GM23248 (cell line): Measurements from ENCODE around the gene KLF6. TPM values are rescaled to one million over a fixed set of nuclear protein-coding genes. Genes with fewer than 3 reads are reported as not detected.

Experiments
- DNase-seq: peaks from one replicate; pipeline ENCODE4 v3.0.0-alpha.2; 2015
- H2AFZ ChIP-seq: fragments of 200-600 bp; sonication (generic); 2 replicates; pipeline ENCODE4 v1.6.1; 2016; ENCODE audit warnings: antibody characterized with exemption
- H3F3A ChIP-seq: fragments of 200-600 bp; sonication (generic); 2 replicates; pipeline ENCODE4 v1.6.1; 2016; ENCODE audit warnings: mild to moderate bottlenecking, antibody characterized with exemption, mixed run types; ENCODE audit not compliant: insufficient read depth
- H3K27ac ChIP-seq: fragments of 200-600 bp; sonication (generic); 2 replicates; pipeline ENCODE4 v1.5.1; 2016; ENCODE audit warnings: mild to moderate bottlenecking
- H3K27me3 ChIP-seq: fragments of 200-600 bp; sonication (generic); replicated peaks from 2 replicates; pipeline ENCODE4 v1.6.1; 2016; ENCODE audit warnings: mild to moderate bottlenecking; ENCODE audit not compliant: insufficient read depth
- H3K36me3 ChIP-seq: fragments of 200-600 bp; sonication (generic); 2 replicates; pipeline ENCODE4 v1.6.1; 2016; ENCODE audit warnings: low read depth, mild to moderate bottlenecking
- H3K4me1 ChIP-seq: fragments of 200-600 bp; sonication (generic); 2 replicates; pipeline ENCODE4 v1.6.1; 2016; ENCODE audit warnings: mild to moderate bottlenecking; ENCODE audit not compliant: insufficient read depth
- H3K4me2 ChIP-seq: fragments of 200-600 bp; sonication (generic); one replicate; pipeline ENCODE4 v1.6.1; 2016; ENCODE audit warnings: mild to moderate bottlenecking; ENCODE audit not compliant: unreplicated experiment
- H3K4me3 ChIP-seq: fragments of 200-600 bp; sonication (generic); 2 replicates; pipeline ENCODE4 v1.5.1; 2016; ENCODE audit warnings: mild to moderate bottlenecking
- H3K79me2 ChIP-seq: fragments of 200-600 bp; sonication (generic); 2 replicates; pipeline ENCODE4 v1.6.1; 2016; ENCODE audit warnings: mild to moderate bottlenecking; ENCODE audit not compliant: insufficient read depth
- H3K9ac ChIP-seq: fragments of 200-600 bp; sonication (generic); 2 replicates; pipeline ENCODE4 v1.6.1; 2016; ENCODE audit warnings: mild to moderate bottlenecking
- H3K9me2 ChIP-seq: fragments of 200-600 bp; sonication (generic); 2 replicates; pipeline ENCODE4 v1.6.1; 2016; ENCODE audit warnings: mixed run types, mild to moderate bottlenecking, moderate library complexity; ENCODE audit not compliant: insufficient read depth
- H3K9me3 ChIP-seq: fragments of 200-600 bp; sonication (generic); one replicate; pipeline ENCODE4 v1.6.1; 2017; ENCODE audit warnings: low read depth
- H4K20me1 ChIP-seq: fragments of 200-600 bp; sonication (generic); 2 replicates; pipeline ENCODE4 v1.6.0; 2016; ENCODE audit not compliant: insufficient read depth
- EZH2 ChIP-seq: fragments of 200-600 bp; sonication (generic); IDR thresholded peaks from 2 replicates; pipeline ENCODE4 v1.6.1; 2018; ENCODE audit warnings: antibody characterized with exemption, mild to moderate bottlenecking; ENCODE audit not compliant: insufficient read depth, poor library complexity, severe bottlenecking
- EZH2phosphoT487 ChIP-seq: fragments of 200-600 bp; sonication (generic); IDR thresholded peaks from 2 replicates; pipeline ENCODE4 v1.6.1; 2018; ENCODE audit warnings: antibody characterized with exemption, moderate library complexity, mild to moderate bottlenecking, low read depth; ENCODE audit not compliant: insufficient read depth
- WGBS, 2 experiments: methylation state at CpG; one replicate each; pipeline ENCODE4 v1.1.6; 2015 to 2017; ENCODE audit warnings: low lambda C conversion rate in 2 of 2, low coverage in 1 of 2; ENCODE audit errors: missing lambda C conversion rate in 2 of 2; 5-methylcytosine and 5-hydroxymethylcytosine counted together
- in situ Hi-C: fragments of 300-500 bp; cut with MboI; formaldehyde crosslinking; loops from 2 replicates; pipeline ENCODE4 v1.15.0; 2020
- polyA plus RNA-seq: library from polyadenylated mRNA; unstranded; fragments of >200 nt; fragmentation: Nextera tagmentation; extraction: Ambion mirVana; gene quantifications from 2 replicates; pipeline ENCODE4 v1.2.1, GENCODE V29; 2016
- total RNA-seq: library from RNA; depleted of rRNA; stranded (reverse); fragments of >200 nt; shearing (Covaris generic); gene quantifications from 2 replicates; pipeline ENCODE4 v1.2.3, GENCODE V29; 2014

KLF6 gene
- total and polyA plus RNA-seq, 2 experiments from 2014 or later, result 49.8 to 279 TPM

DNA sequence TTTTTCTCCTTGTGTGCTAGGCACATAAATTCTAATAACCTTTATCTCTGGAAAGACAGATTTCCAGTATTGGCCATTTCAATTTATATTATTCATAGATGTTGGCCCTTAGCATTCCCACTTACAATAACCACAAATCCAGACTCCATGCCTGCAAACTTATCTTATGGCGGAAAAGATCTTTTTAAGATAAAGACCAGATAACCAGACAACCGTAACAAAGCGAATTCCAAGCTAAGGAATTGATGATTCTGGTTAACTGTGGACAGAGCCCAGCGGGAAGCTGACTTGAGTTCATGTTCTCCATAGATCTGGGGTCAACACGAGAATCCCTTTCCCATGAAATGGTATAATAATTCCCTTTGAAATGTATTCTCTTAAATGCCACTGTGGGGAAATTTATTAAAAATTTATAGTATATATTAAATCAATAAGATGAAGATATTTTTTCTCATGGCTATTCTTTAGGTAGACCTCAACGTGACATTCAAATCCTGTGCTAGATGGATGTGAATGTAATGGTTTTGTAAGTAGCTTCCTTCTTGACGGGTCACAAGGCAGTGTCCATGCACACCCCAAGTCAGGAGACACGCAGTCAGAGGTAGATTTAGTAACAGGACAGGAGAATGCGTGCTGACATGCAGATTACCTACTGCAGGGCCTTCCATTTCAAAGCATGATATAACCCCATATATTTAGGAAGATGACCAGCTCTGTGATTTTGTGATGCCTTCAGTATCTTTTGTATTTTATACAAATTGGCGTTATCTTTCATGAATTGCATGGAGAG is 37.7 kb upstream of the KLF6 start:
- no peaks in the 10 kb centered on the region for H3K79me2 ChIP-seq
- TF ChIP-seq EZH2phosphoT487 (no peak), EZH2 (no peak)
- H3K4me1 ChIP-seq, result peaks cover 20% of the 10 kb centered on the region
- H3K36me3 ChIP-seq, result no peaks in the 10 kb centered on the region
- H3K4me3 ChIP-seq, result no peak overlapping the region
- 96 to 97% methylated on average over 10 of the region's 10 CpGs for WGBS, 2 experiments
- H3K4me2 ChIP-seq, result no peak overlapping the region
- H2AFZ ChIP-seq, result no peak overlapping the region
- H3K27me3 ChIP-seq, result no peaks in the 10 kb centered on the region
- in situ Hi-C loops, result loop anchor here (25.0 kb wide), 1 partner anchor 840 kb away; no protein-coding TSS in a partner anchor
- H3K27ac ChIP-seq, result no peak overlapping the region
- no peaks in the 10 kb centered on the region for H3K9me2 ChIP-seq
- no peak overlapping the region for H3K9ac ChIP-seq
- H3F3A ChIP-seq, result peaks cover 12% of the 10 kb centered on the region
- no peaks in the 10 kb centered on the region for H3K9me3 ChIP-seq
- no peaks in the 10 kb centered on the region for H4K20me1 ChIP-seq
- DNase-seq, result no peak

DNA sequence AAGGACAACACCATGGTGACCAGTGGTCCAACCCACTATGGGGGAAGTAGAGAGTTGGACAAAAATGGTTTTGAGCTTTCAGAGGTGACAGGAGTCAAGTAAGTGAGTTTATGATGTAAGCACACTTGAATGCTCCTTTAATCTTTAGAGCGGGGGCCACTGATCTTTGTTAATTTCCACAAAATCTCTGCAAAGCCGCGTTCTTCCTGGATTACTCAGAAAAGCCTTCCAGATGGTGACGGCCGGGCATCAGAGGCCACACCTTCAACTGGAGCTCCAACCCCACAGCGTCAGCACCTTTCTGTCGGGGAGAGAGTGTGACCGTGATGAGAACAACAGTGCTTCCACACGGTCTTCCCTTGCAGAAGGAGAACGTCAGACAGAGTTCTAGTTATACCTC is 35.2 kb upstream of the KLF6 start:
- Histone ChIP-seq H3K27me3 (no peaks in the 10 kb centered on the region), H3K4me3 (no peak overlapping the region), H3K79me2 (no peaks in the 10 kb centered on the region), H3K9me3 (no peaks in the 10 kb centered on the region), H3K4me2 (peak overlapping the region; percentile 55), H4K20me1 (no peaks in the 10 kb centered on the region), H3K9me2 (no peaks in the 10 kb centered on the region), H3F3A (no peaks in the 10 kb centered on the region), H2AFZ (peak overlapping the region; percentile 12), H3K27ac (peak overlapping the region; percentile 50), H3K9ac (peak overlapping the region; percentile 28; the same call in 1 of the 2 replicates), H3K36me3 (no peaks in the 10 kb centered on the region), H3K4me1 (peaks cover 11% of the 10 kb centered on the region)
- peak; percentile 84 for DNase-seq
- 27 to 47% methylated on average over 10 of the region's 10 CpGs for WGBS, 2 experiments
- in situ Hi-C loops, result loop anchor here (25.0 kb wide), 1 partner anchor 842 kb away; no protein-coding TSS in a partner anchor
- TF ChIP-seq EZH2phosphoT487, result no peak
- TF ChIP-seq EZH2, result no peak

DNA sequence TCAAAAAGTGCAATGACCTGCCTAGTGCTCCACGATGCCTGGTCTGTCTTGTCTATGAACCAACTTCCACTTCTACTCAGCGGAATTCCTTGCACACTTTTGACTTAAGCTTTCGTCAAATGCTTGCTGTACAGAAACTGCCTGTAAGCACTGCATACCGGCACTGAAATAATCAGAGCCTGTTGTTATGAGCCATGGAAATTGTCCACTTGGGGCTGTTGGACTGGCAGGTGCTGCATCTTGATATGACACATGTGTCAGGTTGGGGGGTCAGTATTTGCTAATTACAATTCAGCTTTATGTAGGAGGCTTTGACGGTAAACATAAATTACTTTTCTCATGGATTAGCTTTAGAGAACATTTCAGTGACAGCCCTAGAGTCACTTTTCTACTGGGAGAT is 32.0 kb upstream of the KLF6 start:
- H4K20me1 ChIP-seq, result no peaks in the 10 kb centered on the region
- no peak overlapping the region for H3K9ac ChIP-seq
- no peaks in the 10 kb centered on the region for H3K27me3 ChIP-seq
- H3K4me2 ChIP-seq, result no peak overlapping the region
- no peaks in the 10 kb centered on the region for H3K9me3 ChIP-seq
- H3K79me2 ChIP-seq, result no peaks in the 10 kb centered on the region
- no peaks in the 10 kb centered on the region for H3K36me3 ChIP-seq
- in situ Hi-C loops, result loop anchor here (25.0 kb wide), 1 partner anchor 845 kb away; no protein-coding TSS in a partner anchor
- no peak overlapping the region for H3K4me3 ChIP-seq
- peaks cover 29% of the 10 kb centered on the region for H3K4me1 ChIP-seq
- no peak for DNase-seq
- no peaks in the 10 kb centered on the region for H3K9me2 ChIP-seq
- no peak overlapping the region for H2AFZ ChIP-seq
- peaks cover 16% of the 10 kb centered on the region for H3F3A ChIP-seq
- no peak overlapping the region for H3K27ac ChIP-seq
- TF ChIP-seq EZH2 (no peak), EZH2phosphoT487 (no peak)
- 95 to 100% methylated on average over 5 of the region's 5 CpGs for WGBS, 2 experiments

DNA sequence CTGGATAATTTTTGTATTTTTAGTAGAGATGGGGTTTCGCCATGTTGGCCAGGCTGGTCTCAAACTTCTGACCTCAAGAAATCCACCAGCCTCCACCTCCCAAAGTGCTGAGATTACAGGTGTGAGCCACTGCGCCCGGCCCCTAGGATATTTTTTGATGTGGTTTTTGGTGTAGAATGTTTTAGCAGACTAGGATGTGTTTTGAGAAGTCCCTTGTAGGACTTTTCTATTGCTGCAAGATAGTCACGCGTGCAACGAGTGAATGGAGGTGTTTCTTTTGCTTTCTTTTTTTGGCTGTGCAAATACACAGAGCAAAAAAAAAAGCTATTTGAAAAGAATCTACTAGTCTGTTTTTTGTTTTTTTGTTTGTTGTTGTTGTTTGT is 29.8 kb upstream of the KLF6 start:
- H3K9ac ChIP-seq, result no peak overlapping the region
- H3K79me2 ChIP-seq, result no peaks in the 10 kb centered on the region
- H4K20me1 ChIP-seq, result no peaks in the 10 kb centered on the region
- 98% methylated on average over 6 of the region's 6 CpGs for WGBS, 2 experiments
- H3K9me2 ChIP-seq, result no peaks in the 10 kb centered on the region
- H3K27ac ChIP-seq, result no peak overlapping the region; the same call in 1 of the 2 replicates
- H3F3A ChIP-seq, result peaks cover 35% of the 10 kb centered on the region
- H3K27me3 ChIP-seq, result no peaks in the 10 kb centered on the region
- H3K36me3 ChIP-seq, result no peaks in the 10 kb centered on the region
- TF ChIP-seq EZH2phosphoT487 (no peak), EZH2 (no peak)
- H3K9me3 ChIP-seq, result no peaks in the 10 kb centered on the region
- H3K4me2 ChIP-seq, result no peak overlapping the region
- no peak for DNase-seq
- peaks cover 45% of the 10 kb centered on the region for H3K4me1 ChIP-seq
- in situ Hi-C loops, result loop anchor here (25.0 kb wide), 1 partner anchor 847 kb away; no protein-coding TSS in a partner anchor
- H2AFZ ChIP-seq, result no peak overlapping the region
- no peak overlapping the region for H3K4me3 ChIP-seq
